HCT116 (cell line): ENCODE measurements around the gene STK40. TPM values are rescaled to one million over a fixed set of nuclear protein-coding genes. Genes with fewer than 3 reads are reported as not detected.

Experiments used
- ATAC-seq: fragments of 200-7000 bp; cut with Tn5 transposase; 2 replicates; pipeline ENCODE4 v1.9.1; 2020; ENCODE audit warnings: mild to moderate bottlenecking, moderate library complexity
- BruUV-seq: library from RNA; stranded (reverse); fragments of 400-500 nt; replicated peaks from 2 replicates; lab custom pipeline; 2021; lab: Mats Ljungman, UMichigan
- CTCF ChIA-PET: fragments of 300-600 bp; sonication (Branson Sonifier 250); formaldehyde crosslinking; loops from one replicate; lab custom pipeline; 2021; ENCODE audit warnings: antibody characterized with exemption; lab: Charles Lee
- POLR2A ChIA-PET: fragments of 300-600, 350-600 bp; sonication (Branson Sonifier 250); formaldehyde crosslinking; loops from one replicate; lab custom pipeline; 2021; ENCODE audit warnings: antibody characterized with exemption; lab: Charles Lee
- RAD21 ChIA-PET, 2 experiments: fragments of 300-600 bp; sonication (Branson Sonifier 250); formaldehyde crosslinking; loops; one replicate each; lab custom pipeline; 2023; ENCODE audit warnings: low total read pairs in 2 of 2; ENCODE audit not compliant: uncharacterized antibody in 2 of 2, unreplicated experiment in 2 of 2, low non-redundant PET in 1 of 2; lab: Charles Lee
- DNase-seq: peaks from one replicate; pipeline ENCODE4 v3.0.0-alpha.2; 2010; ENCODE audit warnings: low read depth, low spot score
- H2AFZ ChIP-seq: fragments of 200-600 bp; shearing (Covaris generic), sonication (generic); 2 replicates; pipeline ENCODE4 v1.6.1; 2017; ENCODE audit warnings: low read depth, mixed run types, mixed read lengths, antibody characterized with exemption, low read length; ENCODE audit not compliant: poor library complexity, severe bottlenecking
- H3K27ac ChIP-seq: 2 replicates; pipeline ENCODE4 v1.5.1; 2012; ENCODE audit warnings: low read depth, low read length
- H3K27me3 ChIP-seq: fragments of 200-600 bp; sonication (generic); 2 replicates; pipeline ENCODE4 v1.6.1; 2016; ENCODE audit warnings: mixed run types, low read length, mixed read lengths; ENCODE audit not compliant: insufficient read depth
- H3K36me3 ChIP-seq, 2 experiments: fragments of 200-500 bp in 1 of 2; fragments of 200-600 bp in 1 of 2; sonication (Bioruptor generic) in 1 of 2; sonication (generic) in 1 of 2; 2 replicates each; pipeline versions ENCODE4 v1.5.1 to v1.6.1; 2014 to 2016; ENCODE audit warnings: low read length in 2 of 2, inconsistent platforms in 1 of 2, mixed read lengths in 1 of 2, mixed run types in 1 of 2; ENCODE audit not compliant: insufficient read depth in 2 of 2, control insufficient read depth in 1 of 2
- H3K4me1 ChIP-seq, 2 experiments: fragments of 200-600 bp in 1 of 2; sonication (generic) in 1 of 2; 2 replicates each; pipeline versions ENCODE4 v1.5.1 to v1.6.1; 2012 to 2017; ENCODE audit warnings: low read length in 2 of 2, inconsistent platforms in 1 of 2, mild to moderate bottlenecking in 1 of 2, mixed read lengths in 1 of 2, mixed run types in 1 of 2, moderate library complexity in 1 of 2; ENCODE audit not compliant: insufficient read depth in 2 of 2, control insufficient read depth in 1 of 2
- H3K4me2 ChIP-seq: fragments of 200-600 bp; sonication (generic); 2 replicates; pipeline ENCODE4 v1.6.1; 2017; ENCODE audit warnings: mixed run types, low read length, mixed read lengths
- H3K4me3 ChIP-seq, 2 experiments: fragments of 200-600 bp in 1 of 2; sonication (generic) in 1 of 2; replicated peaks in 1 of 2; 2 replicates each; pipeline ENCODE4 v1.5.1; 2011 to 2016; ENCODE audit warnings: low read length in 2 of 2, control low read depth in 1 of 2, low read depth in 1 of 2, mild to moderate bottlenecking in 1 of 2, mixed read lengths in 1 of 2, mixed run types in 1 of 2
- H3K79me2 ChIP-seq: fragments of 200-600 bp; sonication (generic); 2 replicates; pipeline ENCODE4 v1.6.1; 2017; ENCODE audit warnings: mild to moderate bottlenecking, mixed run types, low read length, moderate library complexity, mixed read lengths; ENCODE audit not compliant: insufficient read depth
- H3K9ac ChIP-seq: fragments of 200-600 bp; sonication (generic); 2 replicates; pipeline ENCODE4 v1.6.1; 2016; ENCODE audit warnings: low read length, mixed read lengths
- H3K9me2 ChIP-seq: fragments of 200-600 bp; sonication (generic), shearing (Covaris generic); 2 replicates; pipeline ENCODE4 v1.6.1; 2017; ENCODE audit warnings: mixed run types, mild to moderate bottlenecking, moderate library complexity; ENCODE audit not compliant: insufficient read depth
- H3K9me3 ChIP-seq, 2 experiments: fragments of 200-500 bp in 1 of 2; fragments of 200-600 bp in 1 of 2; sonication (Bioruptor generic) in 1 of 2; sonication (generic) in 1 of 2; 2 replicates each; pipeline ENCODE4 v1.6.1; 2014 to 2017; ENCODE audit warnings: low read length in 2 of 2, mixed read lengths in 2 of 2, inconsistent platforms in 1 of 2, low read depth in 1 of 2, mild to moderate bottlenecking in 1 of 2, mixed run types in 1 of 2, moderate library complexity in 1 of 2; ENCODE audit not compliant: control insufficient read depth in 1 of 2, insufficient read depth in 1 of 2
- H4K20me1 ChIP-seq: fragments of 200-600 bp; sonication (generic), shearing (Covaris generic); 2 replicates; pipeline ENCODE4 v1.6.1; 2017; ENCODE audit warnings: mixed run types, mild to moderate bottlenecking, moderate library complexity; ENCODE audit not compliant: insufficient read depth
- EGR1 ChIP-seq: IDR thresholded peaks from 2 replicates; pipeline ENCODE4 v1.6.1; 2012; ENCODE audit warnings: low read depth
- ELF1 ChIP-seq: IDR thresholded peaks from 2 replicates; pipeline ENCODE4 v1.6.1; 2012; ENCODE audit warnings: low read depth, borderline replicate concordance
- EZH2 ChIP-seq: fragments of 200-600 bp; sonication (generic); IDR thresholded peaks from 2 replicates; pipeline ENCODE4 v1.6.1; 2017; ENCODE audit warnings: antibody characterized with exemption, mixed run types
- POLR2A ChIP-seq: IDR thresholded peaks from 2 replicates; pipeline ENCODE4 v1.7.0; 2011; ENCODE audit warnings: borderline replicate concordance; ENCODE audit not compliant: insufficient read depth, insufficient read length; ENCODE audit errors: extremely low read depth
- RAD21 ChIP-seq: IDR thresholded peaks from 2 replicates; pipeline ENCODE4 v1.6.1; 2012; ENCODE audit warnings: low read depth, mild to moderate bottlenecking
- SP1 ChIP-seq: IDR thresholded peaks from 2 replicates; pipeline ENCODE4 v1.6.1; 2012; ENCODE audit warnings: low read depth
- SRF ChIP-seq: IDR thresholded peaks from 2 replicates; pipeline ENCODE4 v1.6.1; 2012; ENCODE audit warnings: low read depth
- YY1 ChIP-seq: IDR thresholded peaks from 2 replicates; pipeline ENCODE4 v1.6.1; 2011; ENCODE audit warnings: low read length, low read depth, moderate library complexity, mild to moderate bottlenecking; ENCODE audit not compliant: insufficient replicate concordance; ENCODE audit errors: extremely low read depth
- intact Hi-C: fragments of 100-400 bp; cut with micrococcal nuclease; formaldehyde crosslinking; loops from 2 replicates; pipeline ENCODE4 v1.10.0; 2022
- total RNA-seq: library from RNA; stranded (reverse); gene quantifications from one replicate; pipeline ENCODE4 v1.2.1, GENCODE V29; 2021; ENCODE audit not compliant: unreplicated experiment
- TF ChIP-seq, protein P1 (sequence below): IDR thresholded peaks from 2 replicates; pipeline ENCODE4 v1.6.1; 2012
- TF ChIP-seq, protein P2 (sequence below): IDR thresholded peaks from 2 replicates; pipeline ENCODE4 v1.6.1; 2012
- TF ChIP-seq, protein P3 (sequence below), 3 experiments: fragments of 200-600 bp in 1 of 3; sonication (generic) in 1 of 3; IDR thresholded peaks in 2 of 3; conservative IDR thresholded peaks in 1 of 3; 2 replicates each; pipeline ENCODE4 v1.5.1; 2012 to 2017; ENCODE audit warnings: low read depth in 2 of 3, low read length in 2 of 3, antibody characterized with exemption in 1 of 3, borderline replicate concordance in 1 of 3, control low read depth in 1 of 3, mild to moderate bottlenecking in 1 of 3, mixed read lengths in 1 of 3, mixed run types in 1 of 3, moderate library complexity in 1 of 3; ENCODE audit not compliant: insufficient read depth in 1 of 3

Gene STK40
- total RNA-seq, 1 experiment from 2014 or later: 33.9 TPM

DNA sequence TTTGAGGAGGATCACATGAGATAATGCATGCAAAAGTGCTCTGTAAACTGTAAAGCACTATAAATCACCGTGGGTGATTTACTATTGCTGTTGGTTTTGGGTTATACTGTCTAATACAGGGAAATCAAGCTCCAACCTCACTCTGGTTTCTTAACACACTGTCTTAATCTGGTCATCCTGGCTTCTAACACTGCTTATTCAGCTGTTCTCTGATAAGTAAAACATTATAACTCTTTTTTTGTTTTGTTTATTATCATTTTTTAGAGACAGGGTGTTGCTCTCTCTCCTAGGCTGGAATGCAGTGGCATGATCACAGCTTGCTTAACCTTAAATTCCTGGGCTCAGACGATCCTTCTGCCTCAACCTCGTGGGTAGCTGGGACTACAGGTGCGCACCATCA is 33.8 kb upstream of the STK40 start (continued):
- TF ChIP-seq SRF: no peak
- no peak for TF ChIP-seq YY1
- TF ChIP-seq, protein P1, sequence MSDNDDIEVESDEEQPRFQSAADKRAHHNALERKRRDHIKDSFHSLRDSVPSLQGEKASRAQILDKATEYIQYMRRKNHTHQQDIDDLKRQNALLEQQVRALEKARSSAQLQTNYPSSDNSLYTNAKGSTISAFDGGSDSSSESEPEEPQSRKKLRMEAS: no peak
- TF ChIP-seq ELF1: no peak

DNA sequence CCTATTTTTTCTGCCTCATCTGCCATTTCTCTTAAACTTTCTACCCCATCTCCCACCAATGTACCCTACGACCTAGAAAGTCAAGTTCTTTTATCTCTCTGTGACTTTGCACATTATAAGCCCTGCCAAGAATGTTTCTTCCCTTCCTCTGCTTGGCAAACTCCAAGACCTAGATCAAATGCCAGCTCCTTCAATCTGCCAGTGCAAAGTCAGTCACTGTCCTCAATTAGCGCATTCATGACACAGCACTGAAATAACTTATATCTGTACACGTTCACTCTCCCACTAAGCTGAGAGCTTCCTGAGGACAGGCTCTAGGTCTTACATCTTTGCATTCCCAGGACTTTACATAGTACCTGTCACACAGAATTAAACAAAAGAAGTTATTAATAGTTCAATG is 33.4 kb upstream of the STK40 start:
- Histone ChIP-seq H3K4me2 (no peak overlapping the region), H3K9me2 (no peaks in the 10 kb centered on the region), H3K27ac (no peak overlapping the region), H3K4me1 (peaks cover 6 to 23% of the 10 kb centered on the region in 2 experiments; a peak in 3 of 4 replicates), H3K4me3 (no peak overlapping the region), H3K27me3 (no peaks in the 10 kb centered on the region), H3K36me3 (no peaks in the 10 kb centered on the region), H3K79me2 (no peaks in the 10 kb centered on the region), H3K9me3 (no peaks in the 10 kb centered on the region), H4K20me1 (no peaks in the 10 kb centered on the region), H2AFZ (no peak overlapping the region), H3K9ac (no peak overlapping the region)
- intact Hi-C loops: no loop called here
- BruUV-seq: no TSS peak
- DNase-seq (no peak), ATAC-seq (no peak)
- POLR2A ChIA-PET: interaction anchor here (5.9 kb wide), 1 partner anchor 18 kb away, joined by 20 read pairs; no protein-coding TSS in a partner anchor
- CTCF ChIA-PET: interaction anchor here (1.2 to 3.0 kb wide), 2 partner anchors 18 to 50 kb away, joined by 5 to 7 read pairs; no protein-coding TSS in a partner anchor
- RAD21 ChIA-PET: interaction anchor here in 1 of 2 experiments (1.6 kb wide), 1 partner anchor 77 kb away, joined by 4 read pairs; no protein-coding TSS in a partner anchor
- TF ChIP-seq, protein P2, sequence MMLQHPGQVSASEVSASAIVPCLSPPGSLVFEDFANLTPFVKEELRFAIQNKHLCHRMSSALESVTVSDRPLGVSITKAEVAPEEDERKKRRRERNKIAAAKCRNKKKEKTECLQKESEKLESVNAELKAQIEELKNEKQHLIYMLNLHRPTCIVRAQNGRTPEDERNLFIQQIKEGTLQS: no peak

DNA sequence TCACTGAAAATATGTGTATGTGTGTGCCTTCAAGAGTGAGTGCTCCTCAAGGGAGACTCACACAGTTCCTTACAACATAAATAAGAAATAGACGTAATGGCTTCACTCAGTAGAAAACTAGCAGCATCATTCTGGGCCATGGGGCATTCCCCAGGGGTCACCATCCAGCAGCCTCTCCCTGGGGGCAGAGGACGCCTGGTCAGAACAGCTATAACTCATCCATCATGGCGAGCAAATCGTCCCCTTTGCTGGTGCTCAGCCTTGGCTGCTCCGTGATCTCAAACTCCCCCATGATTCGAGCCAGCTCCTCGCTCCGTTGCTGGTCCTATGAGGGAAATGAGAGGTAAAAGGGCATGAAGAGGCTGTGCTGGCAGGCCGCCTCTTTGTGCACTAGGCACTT is 32.2 kb upstream of the STK40 start:
- POLR2A ChIA-PET: interaction anchor here (5.9 kb wide), 1 partner anchor 17 kb away, joined by 20 read pairs; no protein-coding TSS in a partner anchor
- Histone ChIP-seq H3K4me2 (no peak overlapping the region), H2AFZ (no peak overlapping the region), H3K9me2 (no peaks in the 10 kb centered on the region), H4K20me1 (no peaks in the 10 kb centered on the region), H3K79me2 (no peaks in the 10 kb centered on the region), H3K27ac (no peak overlapping the region), H3K9me3 (no peaks in the 10 kb centered on the region), H3K27me3 (no peaks in the 10 kb centered on the region), H3K9ac (no peak overlapping the region), H3K4me1 (peaks cover 6 to 23% of the 10 kb centered on the region in 2 experiments; a peak in 3 of 4 replicates), H3K36me3 (no peaks in the 10 kb centered on the region), H3K4me3 (no peak overlapping the region)
- BruUV-seq: no TSS peak
- ATAC-seq (no peak), DNase-seq (no peak)
- RAD21 ChIA-PET: interaction anchor here in 1 of 2 experiments (1.6 kb wide), 1 partner anchor 75 kb away, joined by 4 read pairs; no protein-coding TSS in a partner anchor
- intact Hi-C loops: no loop called here
- CTCF ChIA-PET: interaction anchor here (3.0 kb wide), 1 partner anchor 17 kb away, joined by 7 read pairs; no protein-coding TSS in a partner anchor
- TF ChIP-seq ELF1 (no peak), POLR2A (no peak), EGR1 (no peak), RAD21 (no peak), SP1 (no peak), EZH2 (no peak)
- TF ChIP-seq, protein P1: no peak
- TF ChIP-seq, protein P3, sequence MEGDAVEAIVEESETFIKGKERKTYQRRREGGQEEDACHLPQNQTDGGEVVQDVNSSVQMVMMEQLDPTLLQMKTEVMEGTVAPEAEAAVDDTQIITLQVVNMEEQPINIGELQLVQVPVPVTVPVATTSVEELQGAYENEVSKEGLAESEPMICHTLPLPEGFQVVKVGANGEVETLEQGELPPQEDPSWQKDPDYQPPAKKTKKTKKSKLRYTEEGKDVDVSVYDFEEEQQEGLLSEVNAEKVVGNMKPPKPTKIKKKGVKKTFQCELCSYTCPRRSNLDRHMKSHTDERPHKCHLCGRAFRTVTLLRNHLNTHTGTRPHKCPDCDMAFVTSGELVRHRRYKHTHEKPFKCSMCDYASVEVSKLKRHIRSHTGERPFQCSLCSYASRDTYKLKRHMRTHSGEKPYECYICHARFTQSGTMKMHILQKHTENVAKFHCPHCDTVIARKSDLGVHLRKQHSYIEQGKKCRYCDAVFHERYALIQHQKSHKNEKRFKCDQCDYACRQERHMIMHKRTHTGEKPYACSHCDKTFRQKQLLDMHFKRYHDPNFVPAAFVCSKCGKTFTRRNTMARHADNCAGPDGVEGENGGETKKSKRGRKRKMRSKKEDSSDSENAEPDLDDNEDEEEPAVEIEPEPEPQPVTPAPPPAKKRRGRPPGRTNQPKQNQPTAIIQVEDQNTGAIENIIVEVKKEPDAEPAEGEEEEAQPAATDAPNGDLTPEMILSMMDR (IDR thresholded peaks at IDR 0.05 in 2 of 3, conservative IDR thresholded peaks at IDR 0.05 in 1 of 3; ENCODE audit: borderline replicate concordance in 1 of 3, insufficient read depth in 1 of 3, low read depth in 2 of 3, low read length in 2 of 3): no peak
- TF ChIP-seq, protein P2: no peak
